HepG2 (cell line): ENCODE results near the gene TNNT3. TPM values are rescaled to one million over a fixed set of nuclear protein-coding genes. Genes with fewer than 3 reads are reported as not detected.

ENCODE experiments used
- ATAC-seq: fragments of 200-7000 bp; cut with Tn5 transposase; 3 replicates; pipeline ENCODE4 v1.9.1; 2020; ENCODE audit warnings: mild to moderate bottlenecking, moderate library complexity
- BruUV-seq: library from RNA; stranded (reverse); fragments of 400-500 nt; replicated peaks from 2 replicates; lab custom pipeline; 2021; lab: Mats Ljungman, UMichigan
- CTCF ChIA-PET: fragments of 300-600 bp; formaldehyde crosslinking; extraction: SDS; loops from one replicate; lab custom pipeline; 2021; ENCODE audit warnings: low total read pairs, inconsistent platforms, low intra/inter-chr PET ratio; lab: Yijun Ruan, JAX
- POLR2A ChIA-PET: fragments of 350-600 bp; sonication (Branson Sonifier 250); formaldehyde crosslinking; loops from one replicate; lab custom pipeline; 2020; ENCODE audit warnings: antibody characterized with exemption, inconsistent platforms; lab: Yijun Ruan, JAX
- DNase-seq: peaks from one replicate; pipeline ENCODE4 v3.0.0-alpha.2; 2015; ENCODE audit warnings: low spot score
- FAIRE-seq: peaks from 3 replicates; lab custom pipeline; 2011; peaks lifted over from hg19 to GRCh38; lab: Jason Lieb, UNC
- H2AFZ ChIP-seq: one replicate; pipeline ENCODE4 v1.6.1; 2011; ENCODE audit warnings: low read length, inconsistent platforms
- H3K27ac ChIP-seq: fragments of 300-600 bp; 3 replicates; pipeline ENCODE4 v1.8.0; 2011; ENCODE audit warnings: mixed run types, mild to moderate bottlenecking, mixed read lengths, low read length, inconsistent platforms; ENCODE audit not compliant: insufficient read depth; ENCODE audit errors: extremely low read length
- H3K27me3 ChIP-seq, 2 experiments: fragments of 200-600 bp in 1 of 2; 2 replicates in 1 of 2; 3 replicates in 1 of 2; pipeline versions ENCODE4 v1.6.0 to v1.8.0; 2011; ENCODE audit warnings: low read length in 2 of 2, mild to moderate bottlenecking in 2 of 2, moderate library complexity in 2 of 2, inconsistent platforms in 1 of 2; ENCODE audit not compliant: insufficient read depth in 2 of 2, control insufficient read depth in 1 of 2
- H3K36me3 ChIP-seq, 2 experiments: fragments of 200-600 bp in 1 of 2; replicated peaks in 1 of 2; 2 replicates in 1 of 2; 3 replicates in 1 of 2; pipeline versions ENCODE4 v1.5.1 to v1.8.0; 2011; ENCODE audit warnings: low read length in 2 of 2, inconsistent platforms in 1 of 2; ENCODE audit not compliant: insufficient read depth in 2 of 2, control insufficient read depth in 1 of 2
- H3K4me1 ChIP-seq: 2 replicates; pipeline ENCODE4 v1.5.1; 2012; ENCODE audit warnings: low read length, inconsistent platforms; ENCODE audit not compliant: insufficient read depth
- H3K4me2 ChIP-seq: 2 replicates; pipeline ENCODE4 v1.6.0; 2011; ENCODE audit warnings: low read depth, low read length, inconsistent platforms
- H3K4me3 ChIP-seq, 3 experiments: fragments of 200-600 bp in 1 of 3; sonication (generic), shearing (Covaris generic) in 1 of 3; replicated peaks in 1 of 3; 2 replicates each; pipeline ENCODE4 v1.5.1; 2011 to 2016; ENCODE audit warnings: low read length in 3 of 3, inconsistent platforms in 2 of 3, low read depth in 2 of 3, mild to moderate bottlenecking in 2 of 3, control low read depth in 1 of 3, mixed read lengths in 1 of 3; ENCODE audit not compliant: insufficient read depth in 1 of 3
- H3K79me2 ChIP-seq: one replicate; pipeline ENCODE4 v1.6.1; 2011; ENCODE audit warnings: low read length, inconsistent platforms; ENCODE audit not compliant: insufficient read depth
- H3K9ac ChIP-seq: 2 replicates; pipeline ENCODE4 v1.6.0; 2011; ENCODE audit warnings: mild to moderate bottlenecking, low read depth, low read length, inconsistent platforms; ENCODE audit not compliant: insufficient read depth
- H3K9me3 ChIP-seq: 2 replicates; pipeline ENCODE4 v1.5.1; 2012; ENCODE audit warnings: mild to moderate bottlenecking, low read length
- H4K20me1 ChIP-seq: 2 replicates; pipeline ENCODE4 v1.6.0; 2011; ENCODE audit warnings: inconsistent platforms, mild to moderate bottlenecking, low read length, moderate library complexity; ENCODE audit not compliant: insufficient read depth
- BORCS8-MEF2B ChIP-seq: sonication (generic); formaldehyde crosslinking; IDR thresholded peaks from 2 replicates; pipeline ENCODE4 v1.8.0; 2022; ENCODE audit warnings: mild to moderate bottlenecking, missing genetic modification reagents
- FLYWCH1 ChIP-seq: sonication (generic); formaldehyde crosslinking; IDR thresholded peaks from 2 replicates; pipeline ENCODE4 v1.8.1; 2023; ENCODE audit warnings: mild to moderate bottlenecking, missing genetic modification reagents
- GZF1 ChIP-seq: sonication (generic); formaldehyde crosslinking; IDR thresholded peaks from 2 replicates; pipeline ENCODE4 v1.5.1; 2020; ENCODE audit warnings: mild to moderate bottlenecking, missing genetic modification reagents
- HOXA9 ChIP-seq: sonication (generic); formaldehyde crosslinking; IDR thresholded peaks from 2 replicates; pipeline ENCODE4 v1.8.1; 2022; ENCODE audit warnings: missing genetic modification reagents, mild to moderate bottlenecking, moderate library complexity, borderline replicate concordance
- MAFK ChIP-seq, 2 experiments: IDR thresholded peaks in 1 of 2; conservative IDR thresholded peaks in 1 of 2; 2 replicates each; pipeline ENCODE4 v1.6.1; 2011; ENCODE audit warnings: improper control_type of control experiment in 2 of 2, low read length in 2 of 2
- POLR2AphosphoS5 ChIP-seq: IDR thresholded peaks from 2 replicates; pipeline ENCODE4 v1.6.1; 2012; ENCODE audit warnings: low read depth, low read length
- SNRNP70 ChIP-seq: fragments of 200-400 bp; formaldehyde crosslinking; IDR thresholded peaks from 2 replicates; pipeline ENCODE4 v1.6.1; 2017; ENCODE audit warnings: mild to moderate bottlenecking, low read depth, low read length, moderate library complexity
- SRSF9 ChIP-seq: fragments of 200-400 bp; formaldehyde crosslinking; IDR thresholded peaks from 2 replicates; pipeline ENCODE4 v1.6.1; 2018; ENCODE audit warnings: borderline replicate concordance, mild to moderate bottlenecking, low read depth, low read length; ENCODE audit not compliant: insufficient read depth, poor library complexity, severe bottlenecking
- XBP1 ChIP-seq: sonication (generic); formaldehyde crosslinking; IDR thresholded peaks from 2 replicates; pipeline ENCODE4 v1.5.0; 2020; ENCODE audit warnings: missing genetic modification reagents
- WGBS: methylation state at CpG from one replicate; pipeline ENCODE4 v1.1.6; 2017; ENCODE audit warnings: low lambda C conversion rate; 5-methylcytosine and 5-hydroxymethylcytosine counted together
- in situ Hi-C: cut with HindIII; loops from 2 replicates; pipeline ENCODE4 v1.10.0; 2017; ENCODE audit warnings: low pct_unique_long_range_greater_than_20kb; ENCODE audit not compliant: extremely low pct_ligation_motif_present
- intact Hi-C: fragments of 100-400 bp; cut with micrococcal nuclease; formaldehyde crosslinking; loops from one replicate; pipeline ENCODE4 v1.10.0; 2022; ENCODE audit not compliant: unreplicated experiment
- polyA plus RNA-seq, 8 experiments: library from polyadenylated mRNA; depleted of rRNA in 3 of 8; stranded (reverse) in 7 of 8; unstranded in 1 of 8; fragments of >200 nt; fragmentation: Illumina TruSeq in 4 of 8; extraction: Trizol in 4 of 8; gene quantifications; 2 replicates each; pipeline versions ENCODE4 v1.2.1 to v1.2.3, GENCODE V29; 2011 to 2016; ENCODE audit warnings: low read depth in 4 of 8, missing spikeins in 1 of 8, mixed read lengths in 1 of 8; ENCODE audit not compliant: insufficient read depth in 1 of 8
- total RNA-seq, 5 experiments: library from RNA; depleted of rRNA; stranded (reverse); fragments of >200 nt; fragmentation: Illumina TruSeq; extraction: Trizol; gene quantifications; 2 replicates each; pipeline ENCODE4 v1.2.3, GENCODE V29; 2016; ENCODE audit warnings: low read depth in 1 of 5

Gene TNNT3
- total and polyA plus RNA-seq, 2 of the 13 experiments (the other 11 are each of a cell fraction or from before 2014, with no cell fraction given) = not detected

DNA sequence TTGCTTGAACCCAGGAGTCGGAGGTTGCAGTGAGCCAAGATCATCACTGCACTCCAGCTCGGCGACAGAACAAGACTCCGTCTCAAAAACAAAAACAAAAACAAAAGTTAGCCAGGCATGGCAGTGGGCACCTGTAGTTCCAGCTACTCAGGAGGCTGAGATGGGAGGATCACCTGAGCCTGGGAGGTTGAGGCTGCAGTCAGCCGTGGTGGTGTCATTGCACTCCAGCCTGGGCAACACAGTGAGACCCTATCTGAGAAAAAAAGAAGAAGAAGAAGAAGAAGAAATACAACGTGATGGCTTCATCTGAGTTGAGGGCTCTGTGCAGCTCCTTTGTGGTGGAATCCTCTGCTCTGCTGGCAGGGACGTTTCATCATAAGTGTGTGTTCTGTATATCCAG, 10.0 kb upstream of the TNNT3 start:
- POLR2A ChIA-PET = no interaction called here
- H3K4me1 ChIP-seq = no peaks in the 10 kb centered on the region
- H3K27ac ChIP-seq = no peak overlapping the region
- no peak for DNase-seq
- WGBS = 54% methylated on average over 7 of the region's 7 CpGs
- H3K36me3 ChIP-seq = no peaks in the 10 kb centered on the region
- no peak overlapping the region for H3K4me3 ChIP-seq
- no peaks in the 10 kb centered on the region for H4K20me1 ChIP-seq
- H3K9ac ChIP-seq = no peak overlapping the region
- in situ Hi-C loops = no loop called here
- no peak for TF ChIP-seq HOXA9 (CRISPR knock-in tag)
- TF ChIP-seq SRSF9 = no peak
- TF ChIP-seq XBP1 (CRISPR knock-in tag) = no peak
- no peak for TF ChIP-seq BORCS8-MEF2B (CRISPR knock-in tag)
- no peak for TF ChIP-seq FLYWCH1 (CRISPR knock-in tag)
- no peak for TF ChIP-seq GZF1 (CRISPR knock-in tag)
- TF ChIP-seq POLR2AphosphoS5 = no peak
- TF ChIP-seq, all 625 proteins: peak for 0
- no peak for ATAC-seq
- no peaks in the 10 kb centered on the region for H3K79me2 ChIP-seq
- no peak overlapping the region for H3K4me2 ChIP-seq
- CTCF ChIA-PET = no interaction called here
- no peak for FAIRE-seq
- H2AFZ ChIP-seq = no peak overlapping the region
- no peaks in the 10 kb centered on the region for H3K9me3 ChIP-seq
- H3K27me3 ChIP-seq = peaks cover 3 to 44% of the 10 kb centered on the region in 2 experiments; a peak in 4 of 5 replicates
- intact Hi-C loops = no loop called here
- no TSS peak for BruUV-seq

DNA sequence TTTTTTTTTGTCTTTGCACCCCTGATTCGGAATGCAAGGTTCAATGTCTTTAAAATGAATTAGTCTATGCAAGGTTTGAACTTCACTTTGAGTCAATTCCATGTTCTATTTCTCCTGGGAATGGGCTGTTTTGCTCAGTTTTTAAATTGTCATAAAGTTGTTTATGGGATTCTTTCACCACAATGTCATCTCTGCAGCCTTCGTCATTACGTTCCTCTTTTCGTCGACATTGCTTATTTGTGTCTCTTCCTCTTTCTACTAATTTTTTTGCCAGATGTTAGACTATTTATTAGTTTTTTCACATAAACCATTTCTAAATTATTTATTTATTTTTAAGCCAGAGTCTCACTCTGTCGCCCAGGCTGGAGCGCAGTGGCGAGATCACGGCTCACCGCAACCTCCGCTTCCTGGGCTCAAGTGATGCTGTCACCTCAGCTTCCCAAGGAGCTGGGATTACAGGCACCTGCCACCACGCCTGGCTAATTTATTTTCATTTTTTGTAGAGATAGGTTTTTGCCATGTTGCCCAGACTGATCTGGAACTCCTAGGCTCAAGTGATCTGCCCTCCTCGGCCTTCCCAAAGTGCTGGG, 7.1 kb upstream of the TNNT3 start:
- Histone ChIP-seq H3K27me3 (peaks cover 5 to 26% of the 10 kb centered on the region in 2 experiments; a peak in 4 of 5 replicates), H3K27ac (no peak overlapping the region), H3K9me3 (no peaks in the 10 kb centered on the region), H3K79me2 (no peaks in the 10 kb centered on the region), H3K4me3 (no peak overlapping the region), H3K4me2 (no peak overlapping the region), H3K4me1 (no peaks in the 10 kb centered on the region), H3K9ac (no peak overlapping the region), H2AFZ (no peak overlapping the region), H3K36me3 (no peaks in the 10 kb centered on the region), H4K20me1 (no peaks in the 10 kb centered on the region)
- ChIA-PET POLR2A (no interaction called here), CTCF (no interaction called here)
- FAIRE-seq (no peak), DNase-seq (no peak), ATAC-seq (no peak)
- TF ChIP-seq SNRNP70 (no peak), MAFK (conservative IDR thresholded peaks at IDR 0.05 in 1 of 2, IDR thresholded peaks at IDR 0.05 in 1 of 2; ENCODE audit: low read length in 2 of 2) (peak in 1 of 2 experiments; percentile 44; a peak in 2 of 4 replicates)
- WGBS = 68% methylated on average over 13 of the region's 13 CpGs
- in situ Hi-C loops (no loop called here), intact Hi-C loops (no loop called here)
- BruUV-seq = no TSS peak
